Urothelium cell line (cell line): ENCODE data around the gene PPP2R1A.

Experiments used
- DNase-seq: peaks from one replicate; pipeline ENCODE4 v3.0.0; 2011; ENCODE audit warnings: low spot score, mixed read lengths
- FAIRE-seq: peaks from 2 replicates; lab custom pipeline; 2011; peaks lifted over from hg19 to GRCh38; lab: Jason Lieb, UNC

The PPP2R1A gene

DNA sequence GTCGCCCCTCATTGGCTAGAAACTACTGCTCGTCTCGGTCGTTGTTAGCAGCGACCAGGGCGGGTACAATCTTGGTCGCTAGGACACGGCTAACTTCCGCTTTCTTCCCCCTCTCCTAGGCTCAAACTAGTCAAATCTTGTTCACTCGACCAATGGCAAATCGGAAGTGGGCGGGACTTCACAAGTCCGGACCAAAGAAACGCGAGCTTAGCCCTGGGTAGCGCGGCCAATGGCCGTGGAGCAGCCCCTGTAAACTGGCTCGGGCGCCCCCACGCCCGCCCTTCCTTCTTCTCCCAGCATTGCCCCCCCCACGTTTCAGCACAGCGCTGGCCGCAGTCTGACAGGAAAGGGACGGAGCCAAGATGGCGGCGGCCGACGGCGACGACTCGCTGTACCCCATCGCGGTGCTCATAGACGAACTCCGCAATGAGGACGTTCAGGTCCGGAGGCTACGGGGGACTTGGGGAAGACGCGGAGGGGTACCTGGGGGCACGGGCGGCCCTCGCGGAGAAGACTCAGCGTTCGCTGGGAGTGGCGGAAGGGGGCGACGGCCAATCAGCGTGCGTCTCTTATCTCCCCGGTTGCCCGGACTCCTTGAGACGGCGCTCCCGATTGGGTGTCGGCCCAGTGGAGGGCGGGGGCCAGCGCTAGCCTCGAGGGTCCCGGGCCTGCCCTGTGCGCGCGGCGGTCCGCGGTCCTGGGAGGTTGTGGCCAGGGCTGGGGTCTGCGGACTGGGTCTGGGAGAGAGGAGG lies at the start of gene PPP2R1A:
PPP2R1A (plus strand) TSS at position 318 of the 752 bp plus-strand sequence; CDS start at position 363, 45 bp downstream.
- FAIRE-seq (peak; percentile 73), DNase-seq (peak; percentile 96)

GRCh38 chr19:52141203-52141602 lies 48.6 kb upstream of the PPP2R1A start:
- FAIRE-seq (no peak), DNase-seq (no peak)

- DNase-seq (no peak), FAIRE-seq (no peak)
Observed at GRCh38 chr19:52142001-52142595, 47.8 kb upstream of the PPP2R1A start.

GRCh38 chr19:52148256-52148655 lies 41.6 kb upstream of the PPP2R1A start:
- no peak for FAIRE-seq
- DNase-seq: no peak

DNA sequence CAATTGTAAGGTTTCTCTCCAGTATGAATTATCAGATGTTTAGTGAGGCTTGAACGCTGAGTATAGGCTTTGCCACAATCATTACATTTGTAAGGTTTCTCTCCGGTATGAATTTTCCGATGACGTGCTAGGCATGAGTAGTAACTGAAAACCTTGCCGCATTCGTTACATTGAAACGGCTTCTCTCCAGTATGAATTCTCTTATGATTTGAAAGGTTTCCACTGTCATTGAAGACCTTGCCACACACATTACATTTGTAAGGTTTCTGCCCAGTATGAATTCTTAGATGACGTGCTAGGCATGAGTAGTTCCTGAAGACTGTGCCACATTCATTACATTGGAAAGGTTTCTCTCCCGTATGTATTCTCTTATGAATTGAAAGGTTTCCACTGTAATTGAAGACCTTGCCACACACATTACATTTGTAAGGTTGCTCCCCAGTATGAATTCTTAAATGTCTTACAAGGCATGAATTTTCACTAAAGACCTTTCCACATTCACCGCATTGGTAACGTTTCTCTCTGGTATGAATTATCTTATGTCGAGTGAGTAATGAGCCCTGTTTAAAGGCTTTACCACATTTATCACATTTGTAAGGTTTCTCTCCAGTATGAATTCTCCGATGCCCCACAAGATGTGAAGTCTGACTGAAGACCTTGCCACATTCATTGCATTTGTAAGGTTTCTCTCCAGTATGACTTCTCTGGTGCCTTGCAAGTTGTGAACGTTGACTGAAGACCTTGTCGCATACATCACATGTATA lies 34.1 kb upstream of the PPP2R1A start:
- FAIRE-seq: no peak

DNA sequence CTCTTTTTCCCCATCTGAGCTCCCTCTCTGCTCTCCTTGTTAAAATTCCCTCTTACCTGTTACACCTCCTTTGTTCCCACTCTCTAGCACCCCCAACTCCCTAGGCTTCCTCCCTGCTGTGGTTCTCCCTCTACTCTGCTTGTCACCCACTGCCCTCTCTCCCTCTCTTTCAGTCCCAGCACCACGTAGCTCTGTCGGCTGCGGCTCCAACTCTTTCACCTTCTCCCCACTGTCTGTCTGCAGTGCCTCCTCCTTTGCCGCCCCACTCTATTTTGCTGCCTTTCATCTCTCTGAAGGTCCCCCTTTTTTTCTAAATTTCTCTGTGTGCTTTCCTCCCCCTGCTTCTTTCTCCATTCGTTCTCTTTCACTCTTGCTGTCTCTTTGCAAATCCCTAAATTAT lies 19.5 kb upstream of the PPP2R1A start:
- FAIRE-seq (no peak), DNase-seq (no peak)

More for the DNA sequence above, 34.1 kb upstream of the PPP2R1A start:
- DNase-seq: no peak

- DNase-seq (peak; percentile 22), FAIRE-seq (no peak)
Observed at GRCh38 chr19:52170863-52171320, 19.0 kb upstream of the PPP2R1A start.

DNA sequence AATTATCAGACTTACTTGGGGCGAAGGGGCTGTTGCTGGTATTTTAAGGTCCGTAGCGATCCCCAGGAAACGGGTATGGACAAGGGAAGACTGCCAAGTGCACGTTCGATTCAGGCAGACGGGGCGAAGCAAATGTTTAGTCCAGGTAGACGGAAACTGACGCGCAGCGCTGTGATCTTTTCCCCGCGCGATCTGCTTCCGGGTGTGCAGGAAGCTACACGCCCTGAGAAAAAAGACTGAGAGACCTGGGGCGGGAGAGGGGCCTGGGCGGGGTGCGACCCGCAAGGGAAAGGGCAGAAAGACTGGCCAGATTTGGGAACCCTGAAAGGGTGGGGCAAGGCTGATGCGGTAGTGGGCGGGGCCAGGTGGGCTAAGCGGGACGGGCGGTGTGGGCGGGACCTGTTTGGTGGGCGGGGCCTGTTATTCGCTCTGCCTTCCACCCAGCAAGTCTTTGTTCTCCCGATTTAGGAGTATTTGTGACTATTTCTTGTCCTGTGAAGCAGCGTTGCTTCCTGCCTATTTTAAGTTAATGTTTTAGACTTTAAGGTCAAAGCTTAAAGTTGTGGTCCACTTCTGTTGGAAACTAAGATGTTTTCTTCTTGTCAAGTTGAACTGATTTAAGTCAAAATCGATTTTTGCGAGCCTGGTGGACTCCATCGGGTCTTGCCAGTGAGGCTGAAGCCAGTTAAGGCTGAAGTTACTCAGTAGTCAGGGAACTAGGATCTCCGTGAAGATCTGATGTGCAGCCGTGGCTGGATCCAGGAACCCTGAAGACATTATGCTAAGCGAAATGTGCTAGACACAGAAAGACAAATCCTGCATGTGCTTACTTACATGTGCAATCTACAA lies 18.3 kb upstream of the PPP2R1A start, which contains the start of gene ZNF836:
ZNF836 (minus strand) TSS at position 301 of the 849 bp plus-strand sequence. CDS start 3,549 bp downstream, outside the sequence.
- FAIRE-seq (peak; percentile 46), DNase-seq (peak; percentile 87)

- DNase-seq (no peak), FAIRE-seq (no peak)
Observed at GRCh38 chr19:52172347-52172746, 17.5 kb upstream of the PPP2R1A start.

GRCh38 chr19:52176574-52176973 lies 13.3 kb upstream of the PPP2R1A start:
- DNase-seq (no peak), FAIRE-seq (no peak)

DNA sequence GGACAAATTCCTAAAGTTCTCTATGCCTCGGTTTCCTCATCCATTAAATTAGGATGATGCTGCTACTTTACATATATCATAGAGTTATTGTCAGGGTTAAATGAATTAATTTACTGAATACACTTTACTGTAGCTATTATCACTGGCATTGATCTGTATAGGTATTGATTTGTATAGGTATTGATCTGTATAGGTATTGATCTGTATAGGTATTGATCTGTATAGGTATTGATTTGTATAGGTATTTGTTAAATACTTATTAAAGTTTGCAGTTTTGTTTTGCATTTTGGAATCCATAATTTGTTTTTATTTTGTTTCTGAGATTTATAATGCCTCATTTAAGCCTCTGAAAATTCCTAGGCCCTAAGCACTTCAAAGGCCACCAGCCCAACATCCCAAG lies 2.4 kb upstream of the PPP2R1A start:
- DNase-seq (no peak), FAIRE-seq (no peak)

DNA sequence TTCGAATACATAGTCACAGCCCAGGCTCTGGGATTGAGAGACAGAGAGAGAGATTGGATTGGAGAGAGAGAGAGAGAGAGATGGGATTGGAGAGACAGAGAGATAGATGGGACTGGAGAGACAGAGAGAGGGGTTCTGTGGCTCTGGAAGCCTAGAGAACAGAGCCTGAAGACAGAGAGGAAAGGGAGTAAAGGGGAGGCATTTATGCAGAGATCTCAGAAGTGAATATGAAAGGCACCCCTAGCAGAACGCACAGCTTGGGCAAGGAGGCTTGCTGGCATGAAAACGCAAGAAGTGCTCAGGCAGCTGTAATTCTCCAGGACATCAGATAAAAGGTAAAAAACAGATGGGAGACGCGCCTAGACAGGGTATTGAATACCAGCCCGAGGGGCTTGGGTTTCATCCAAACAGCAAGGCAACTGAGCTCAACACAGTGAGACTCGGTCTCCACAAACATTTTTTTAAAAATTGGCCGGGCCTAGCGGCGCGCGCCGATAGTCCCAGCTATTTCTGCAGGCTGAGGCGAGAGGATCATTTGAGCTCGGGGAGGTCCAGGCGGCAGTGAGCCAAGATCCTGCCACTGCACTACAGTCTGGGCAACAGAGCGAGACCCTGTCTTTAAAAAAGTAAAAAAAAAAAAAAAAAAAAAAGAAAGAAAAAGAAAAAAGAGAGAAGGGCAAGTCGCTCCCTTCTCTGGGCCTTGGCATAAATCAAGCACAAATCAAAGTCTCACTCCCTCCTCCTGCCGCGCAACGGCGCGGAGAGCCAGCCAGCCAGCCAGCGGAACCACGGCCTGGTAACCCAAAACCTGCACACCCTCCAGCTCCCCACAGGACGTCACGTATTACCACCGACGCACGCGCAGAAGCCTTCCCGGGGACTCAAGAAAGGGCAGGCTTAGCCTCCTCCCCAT lies 774 bp upstream of the PPP2R1A start:
- FAIRE-seq: no peak

GRCh38 chr19:52190487-52191293 lies 838 bp downstream of the PPP2R1A start:
- no peak for FAIRE-seq
- DNase-seq: no peak

More for the DNA sequence above, 774 bp upstream of the PPP2R1A start:
- DNase-seq: no peak

DNA sequence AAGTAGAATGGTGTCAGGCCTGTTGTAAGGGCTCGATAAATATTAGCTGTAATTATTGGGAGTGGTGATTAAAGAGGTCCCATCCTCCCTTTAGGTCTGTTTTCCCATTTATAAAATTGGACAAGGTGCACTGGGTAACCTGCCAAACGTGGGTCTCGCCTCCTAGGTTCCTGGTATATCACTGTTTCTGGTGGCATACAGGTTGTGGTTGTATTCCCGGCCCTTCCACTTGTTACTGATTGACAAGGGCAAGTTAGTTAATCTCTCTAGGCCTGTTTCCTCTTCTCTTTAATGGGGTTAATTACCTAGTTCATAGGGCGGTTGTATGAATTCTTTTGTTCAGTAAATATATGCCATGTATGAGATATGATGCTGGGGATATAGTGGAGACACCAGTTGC lies 1.5 kb downstream of the PPP2R1A start:
- DNase-seq: no peak
- no peak for FAIRE-seq

- DNase-seq: no peak
- no peak for FAIRE-seq
Observed at GRCh38 chr19:52191951-52192350, 2.1 kb downstream of the PPP2R1A start.

DNA sequence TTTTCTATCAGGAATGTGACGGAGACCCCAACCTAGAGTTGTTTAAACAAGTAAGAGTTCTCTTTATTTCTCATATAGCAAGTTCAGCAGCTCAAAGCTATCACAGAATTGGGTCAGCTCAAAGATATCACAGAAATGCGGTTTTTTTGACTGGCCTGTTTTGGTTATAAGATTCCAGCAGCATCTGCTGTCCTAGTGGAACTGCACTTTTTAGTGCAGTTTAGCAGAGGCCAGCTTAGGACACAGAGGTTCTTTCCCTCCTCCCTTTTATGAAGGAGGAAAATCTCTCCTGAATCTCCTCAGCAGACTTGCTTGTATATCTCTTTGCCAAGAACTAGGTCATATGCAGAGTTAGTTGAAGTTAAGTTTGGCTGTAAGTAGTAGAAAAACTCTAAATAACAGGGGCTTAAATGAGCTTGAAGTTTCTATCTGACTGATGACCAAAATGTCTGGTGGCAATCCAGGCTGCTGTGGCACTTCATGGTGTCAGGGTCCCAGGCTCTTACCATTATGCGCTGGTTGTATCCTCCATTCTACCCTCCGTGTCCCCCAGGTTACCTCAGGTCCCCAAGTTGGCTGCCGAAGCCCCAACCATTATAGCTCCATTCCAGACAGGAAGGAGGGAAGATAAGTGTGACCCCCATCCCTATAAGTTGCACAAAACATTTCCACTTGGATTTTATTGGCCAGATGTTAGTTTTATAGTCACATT lies 6.6 kb downstream of the PPP2R1A start:
- FAIRE-seq: no peak

DNA sequence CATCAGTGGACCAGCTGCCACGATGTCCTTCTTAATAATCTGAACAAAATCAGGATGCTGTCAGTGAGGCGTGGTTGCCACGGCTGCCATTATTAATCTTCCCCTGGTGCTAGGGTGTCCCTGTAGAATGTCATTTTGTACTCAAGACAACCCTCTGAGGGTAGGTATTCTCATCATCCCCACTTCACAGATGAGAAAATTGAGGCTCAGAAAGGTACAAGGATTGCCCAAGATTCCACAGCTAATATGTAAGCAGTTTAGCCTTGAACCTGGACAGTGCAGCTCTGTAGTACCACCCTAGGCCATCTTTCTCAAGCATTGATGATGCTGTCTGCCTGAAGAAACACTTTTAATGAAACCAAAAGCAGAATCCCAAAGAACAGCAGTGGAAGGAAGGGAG lies 8.1 kb downstream of the PPP2R1A start:
- FAIRE-seq: no peak
- no peak for DNase-seq

More for the DNA sequence above, 6.6 kb downstream of the PPP2R1A start:
- DNase-seq: no peak

- FAIRE-seq: no peak
- no peak for DNase-seq
Observed at GRCh38 chr19:52198678-52199077, 8.8 kb downstream of the PPP2R1A start.
